ENCODE data around the gene ENO3.

ENO3 gene

DNA sequence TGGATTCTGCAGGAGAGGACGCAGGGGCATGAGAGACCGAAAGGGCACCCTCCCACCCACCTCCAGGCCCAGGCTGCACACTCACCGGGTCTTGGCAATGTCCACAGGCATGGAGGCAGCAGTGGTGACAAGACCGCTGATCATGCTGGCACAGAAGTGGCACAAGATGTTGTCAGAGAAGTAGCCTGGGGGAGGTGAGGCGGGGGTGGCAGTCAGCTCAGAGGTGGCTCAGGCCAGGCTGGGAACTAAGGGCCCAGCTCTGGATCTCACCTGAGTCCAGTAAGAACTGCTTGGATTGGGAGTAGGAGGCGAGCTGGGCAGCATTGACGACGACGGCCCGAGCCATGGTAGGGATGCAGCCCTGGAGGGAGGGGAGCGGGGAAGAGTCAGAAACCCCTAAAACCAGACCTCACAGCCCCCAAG is 12.8 kb upstream of the ENO3 start:
- DNase-seq = no peak

DNA sequence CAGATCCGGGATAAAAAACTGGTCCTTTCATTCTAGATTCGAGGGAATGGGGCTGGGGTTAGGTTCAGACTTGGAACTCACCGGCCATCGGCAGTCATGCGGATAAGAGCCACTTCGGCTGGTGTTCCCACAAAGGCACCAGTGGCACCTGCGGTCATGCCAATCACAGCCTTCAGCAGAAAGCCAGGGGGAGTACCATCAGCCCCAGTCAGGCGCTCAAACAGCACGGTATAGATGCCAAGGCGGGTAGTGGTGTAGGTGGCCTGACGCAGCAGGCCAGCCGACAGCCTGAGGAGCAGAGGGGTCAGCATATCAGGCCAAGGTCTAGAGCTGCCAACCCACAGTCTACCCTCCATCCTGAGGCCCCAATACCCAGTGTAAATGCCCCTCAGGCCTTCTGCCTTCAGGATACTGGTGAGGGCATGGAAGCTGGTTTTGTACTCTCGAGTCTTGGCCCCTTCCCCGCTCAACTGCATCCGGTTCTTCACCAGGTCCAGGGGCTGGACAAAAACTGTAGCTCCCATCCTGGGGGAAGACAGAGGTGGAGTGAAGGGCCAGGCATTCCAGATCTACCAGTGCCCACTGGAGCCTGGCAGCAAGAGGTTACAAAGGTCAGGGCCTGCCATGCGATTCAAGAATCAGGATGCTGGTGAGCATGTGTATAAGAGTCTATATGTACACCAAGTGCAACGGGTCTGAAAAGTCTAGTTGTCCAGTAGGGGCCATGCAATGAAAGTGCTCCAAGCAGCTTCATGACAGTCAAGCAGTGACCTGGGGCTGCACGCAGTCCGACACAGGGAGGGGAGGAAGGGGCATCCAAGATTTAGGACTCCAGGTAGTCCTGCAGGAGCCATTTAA is 12.0 kb upstream of the ENO3 start:
- peak; percentile 17 for DNase-seq

DNA sequence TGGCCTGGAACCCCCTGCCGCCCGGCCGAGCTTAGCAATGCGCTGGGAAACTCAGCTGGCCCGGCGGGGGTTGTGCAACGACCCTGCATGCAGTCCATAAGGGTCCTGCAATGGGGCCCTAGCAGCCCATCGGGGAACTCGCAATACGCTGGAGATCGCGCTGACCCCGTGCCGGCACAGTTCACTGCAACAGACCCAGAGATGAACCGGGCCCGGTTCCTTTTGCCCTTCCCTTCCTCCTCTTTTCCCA is 11.4 kb upstream of the ENO3 start:
- DNase-seq = no peak

DNA sequence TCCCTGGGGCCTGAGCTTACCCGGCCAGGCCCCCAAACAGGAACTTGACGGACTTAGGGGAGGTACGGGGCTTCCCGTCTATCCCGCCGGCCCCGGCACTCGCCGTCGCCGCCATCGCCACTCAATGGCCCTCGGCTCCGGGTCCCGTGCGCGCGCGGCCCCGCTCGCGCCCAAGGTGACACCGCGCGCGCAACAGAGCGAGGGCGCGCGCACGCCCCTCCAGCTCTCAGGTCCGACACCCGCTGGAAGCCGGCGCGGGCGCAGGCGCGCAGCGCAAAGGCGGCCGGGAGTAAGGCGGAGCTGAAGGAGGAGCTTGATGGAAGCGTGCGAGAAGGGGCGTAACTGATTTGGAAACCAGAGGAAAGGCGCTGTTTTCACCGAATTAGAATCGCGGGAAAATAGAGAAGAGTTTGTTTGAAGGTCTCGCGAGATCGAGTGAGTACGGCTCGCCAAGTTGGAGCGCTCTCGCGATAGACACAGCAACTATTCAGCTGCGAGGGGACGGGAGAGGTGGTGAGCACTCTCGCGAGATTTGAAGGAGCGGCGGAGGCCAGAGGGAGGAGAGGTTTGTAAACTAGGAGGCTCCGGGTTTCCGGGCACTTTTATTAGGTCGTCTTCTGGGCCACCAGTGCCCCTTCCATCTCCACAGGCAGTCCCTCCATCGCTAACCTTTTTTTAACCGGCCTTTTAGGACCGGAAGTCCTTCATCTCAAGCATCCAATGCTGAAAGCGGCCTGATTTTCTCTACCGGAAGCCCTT is 10.9 kb upstream of the ENO3 start, which contains the start of the genes RNF167 and SLC25A11:
RNF167 (plus strand) TSS at position 473 of the 759 bp plus-strand sequence. CDS start 642 bp downstream, outside the sequence.
SLC25A11 (minus strand) TSS at position 251 of the 759 bp plus-strand sequence; CDS start at position 115, 136 bp downstream.
- peak; percentile 97 for DNase-seq

DNA sequence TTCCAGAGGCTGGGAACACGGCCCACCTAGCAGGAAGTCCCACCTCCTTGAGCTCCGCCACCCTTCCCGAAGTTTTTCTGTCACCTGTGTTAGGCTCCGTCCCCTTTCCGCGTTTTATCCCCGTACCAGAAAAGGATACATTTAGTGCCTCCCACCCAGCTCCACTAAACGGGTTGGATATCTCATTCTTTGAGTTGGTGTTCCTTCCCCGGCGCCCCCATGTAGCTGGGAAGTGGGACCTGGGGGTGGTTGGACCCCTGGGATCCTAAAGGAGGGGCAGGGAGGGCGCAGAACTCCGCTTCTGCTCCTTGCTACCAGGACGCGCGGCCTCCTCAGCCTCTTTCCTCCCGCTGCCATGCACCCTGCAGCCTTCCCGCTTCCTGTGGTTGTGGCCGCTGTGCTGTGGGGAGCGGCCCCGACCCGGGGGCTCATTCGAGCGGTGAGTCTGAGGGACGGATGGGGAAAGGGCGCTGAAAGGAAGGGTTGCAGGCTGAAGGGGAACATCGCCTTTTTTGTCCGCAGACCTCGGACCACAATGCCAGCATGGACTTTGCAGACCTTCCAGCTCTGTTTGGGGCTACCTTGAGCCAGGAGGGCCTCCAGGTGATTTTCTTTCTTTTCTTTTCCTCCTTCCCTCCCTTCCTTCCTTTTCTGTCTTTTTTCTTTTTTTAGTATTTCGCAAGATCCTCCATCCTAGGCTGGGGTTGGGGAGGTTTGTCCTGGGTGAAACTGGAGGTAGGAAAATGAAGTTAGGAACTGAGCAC is 10.2 kb upstream of the ENO3 start:
- no peak for DNase-seq

DNA sequence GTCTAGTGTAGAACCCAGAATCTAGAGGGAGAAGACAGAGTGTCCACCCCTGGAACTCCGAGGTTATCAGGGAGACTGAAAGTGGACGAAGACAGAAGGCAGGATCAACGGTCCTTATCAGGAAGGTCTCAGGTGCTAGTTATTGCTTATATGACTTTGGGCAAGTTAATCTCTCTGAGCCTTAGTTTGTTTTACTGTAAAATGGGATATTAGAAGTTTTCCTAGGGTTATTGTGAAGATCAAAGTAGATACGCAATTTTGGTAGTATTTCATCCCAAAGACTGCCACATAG is 9.7 kb upstream of the ENO3 start:
- no peak for DNase-seq

DNA sequence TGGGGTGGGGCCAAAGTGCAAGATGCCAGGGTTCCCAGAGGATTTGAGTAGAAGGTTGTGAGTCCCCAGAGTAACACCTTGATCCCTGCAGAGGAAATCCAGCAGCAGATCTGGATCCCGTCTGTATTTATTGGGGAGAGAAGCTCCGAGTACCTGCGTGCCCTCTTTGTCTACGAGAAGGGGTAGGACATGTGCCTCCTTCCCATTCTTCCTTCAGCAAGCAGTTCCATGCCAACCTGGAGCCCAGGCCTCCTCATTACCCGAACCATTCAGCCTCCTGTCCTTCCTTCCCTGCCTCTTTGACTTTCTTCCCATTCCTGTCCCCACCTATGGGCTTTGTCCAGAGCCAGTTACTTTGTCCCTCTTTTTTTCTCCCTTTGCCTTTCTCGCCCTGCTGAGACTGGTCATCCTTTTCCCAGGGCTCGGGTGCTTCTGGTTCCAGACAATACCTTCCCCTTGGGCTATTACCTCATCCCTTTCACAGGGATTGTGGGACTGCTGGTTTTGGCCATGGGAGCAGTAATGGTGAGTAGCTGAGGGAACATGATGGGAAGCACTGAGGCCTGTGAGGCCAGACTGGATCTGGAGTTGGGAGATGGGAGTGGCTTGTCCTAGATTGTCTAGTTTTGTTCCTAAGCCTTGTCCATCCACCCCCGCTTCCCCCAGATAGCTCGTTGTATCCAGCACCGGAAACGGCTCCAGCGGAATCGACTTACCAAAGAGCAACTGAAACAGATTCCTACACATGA is 8.0 kb upstream of the ENO3 start:
- no peak for DNase-seq

DNA sequence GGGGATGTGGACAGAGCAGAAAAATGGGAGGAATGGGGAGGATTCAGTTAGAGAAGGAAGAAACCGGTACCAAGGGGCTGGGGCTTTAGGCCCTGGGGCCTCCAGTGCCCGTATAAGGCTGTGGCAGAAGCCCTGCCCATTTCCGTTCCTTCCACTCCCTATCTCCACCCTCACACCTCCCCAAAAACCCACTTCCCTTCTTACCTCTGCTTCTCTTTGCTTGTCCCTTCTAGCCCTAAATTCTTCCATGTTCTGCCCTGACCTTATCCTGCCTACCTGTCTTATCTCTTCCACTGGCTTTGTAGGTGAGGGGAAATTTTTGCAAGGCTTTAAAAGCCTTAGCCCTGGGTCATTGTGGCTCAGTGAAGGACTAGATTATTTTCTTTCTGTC is 6.8 kb upstream of the ENO3 start:
- no peak for DNase-seq

DNA sequence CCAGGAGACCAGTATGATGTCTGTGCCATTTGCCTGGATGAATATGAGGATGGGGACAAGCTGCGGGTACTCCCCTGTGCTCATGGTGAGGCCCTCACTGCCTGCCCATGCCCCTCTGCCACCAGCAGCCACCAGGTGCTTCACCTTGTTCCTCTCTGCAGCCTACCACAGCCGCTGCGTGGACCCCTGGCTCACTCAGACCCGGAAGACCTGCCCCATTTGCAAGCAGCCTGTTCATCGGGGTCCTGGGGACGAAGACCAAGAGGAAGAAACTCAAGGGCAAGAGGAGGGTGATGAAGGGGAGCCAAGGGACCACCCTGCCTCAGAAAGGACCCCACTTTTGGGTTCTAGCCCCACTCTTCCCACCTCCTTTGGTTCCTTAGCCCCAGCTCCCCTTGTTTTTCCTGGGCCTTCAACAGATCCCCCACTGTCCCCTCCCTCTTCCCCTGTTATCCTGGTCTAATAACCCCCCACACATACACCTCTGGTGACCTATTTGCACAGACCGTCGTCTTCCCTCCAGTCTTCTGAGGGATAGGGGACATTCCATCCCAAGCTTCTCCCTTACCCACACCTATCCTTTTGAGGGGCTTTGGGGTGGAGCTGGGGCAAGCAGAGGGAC is 6.3 kb upstream of the ENO3 start:
- no peak for DNase-seq

DNA sequence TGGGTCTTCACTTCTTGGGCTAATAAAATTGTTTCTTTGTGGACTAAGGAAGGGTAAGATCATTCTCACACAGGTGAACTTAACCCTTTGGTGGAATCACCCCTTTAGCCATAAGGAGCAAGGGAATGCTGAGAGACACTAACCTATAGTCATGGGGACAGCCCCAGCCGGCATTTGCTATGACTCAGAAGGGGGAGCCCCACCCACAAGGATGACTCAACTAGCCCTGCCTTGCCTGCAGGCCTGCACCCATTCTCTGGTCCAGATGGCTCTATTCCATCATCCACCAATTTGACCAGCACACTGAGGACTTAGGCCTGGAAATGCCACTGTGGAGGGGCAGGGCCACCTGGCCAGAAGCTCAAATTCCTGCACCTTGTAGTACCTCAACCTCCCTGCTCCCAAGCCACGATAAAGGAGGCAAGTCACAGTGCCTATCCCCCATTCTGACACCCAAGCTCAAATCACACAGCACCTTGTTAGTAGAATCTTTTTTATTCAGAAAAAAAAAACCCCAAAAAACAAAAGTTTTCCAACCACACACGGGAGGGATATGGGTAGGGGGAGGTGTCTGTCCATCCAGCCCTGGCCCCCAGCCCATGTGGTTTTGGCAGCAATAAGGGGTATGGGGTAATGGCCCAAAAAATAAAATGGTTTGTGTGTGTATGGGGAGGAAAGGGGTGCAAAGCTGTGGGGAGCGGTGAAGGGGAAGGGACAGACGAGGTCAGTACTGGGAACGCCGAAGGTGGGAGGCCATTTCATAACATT is 5.6 kb upstream of the ENO3 start:
- DNase-seq = peak; percentile 47

DNA sequence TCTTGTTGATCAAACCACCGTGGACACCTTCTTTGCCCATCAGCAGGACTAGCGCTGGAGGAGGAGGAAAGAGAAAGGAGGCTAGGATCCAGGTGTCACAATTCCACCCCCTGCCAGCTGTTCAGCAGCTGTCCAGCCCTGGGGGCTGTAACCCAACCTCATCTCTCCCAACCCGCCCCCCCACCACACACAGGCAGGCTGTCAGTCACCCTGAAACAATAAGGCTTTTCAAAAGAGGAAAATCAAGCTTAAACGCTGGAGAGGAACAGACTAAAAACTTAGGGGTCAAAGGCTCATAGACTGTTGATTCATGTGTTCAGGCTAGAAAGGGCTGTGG is 5.0 kb upstream of the ENO3 start:
- peak; percentile 27 for DNase-seq

DNA sequence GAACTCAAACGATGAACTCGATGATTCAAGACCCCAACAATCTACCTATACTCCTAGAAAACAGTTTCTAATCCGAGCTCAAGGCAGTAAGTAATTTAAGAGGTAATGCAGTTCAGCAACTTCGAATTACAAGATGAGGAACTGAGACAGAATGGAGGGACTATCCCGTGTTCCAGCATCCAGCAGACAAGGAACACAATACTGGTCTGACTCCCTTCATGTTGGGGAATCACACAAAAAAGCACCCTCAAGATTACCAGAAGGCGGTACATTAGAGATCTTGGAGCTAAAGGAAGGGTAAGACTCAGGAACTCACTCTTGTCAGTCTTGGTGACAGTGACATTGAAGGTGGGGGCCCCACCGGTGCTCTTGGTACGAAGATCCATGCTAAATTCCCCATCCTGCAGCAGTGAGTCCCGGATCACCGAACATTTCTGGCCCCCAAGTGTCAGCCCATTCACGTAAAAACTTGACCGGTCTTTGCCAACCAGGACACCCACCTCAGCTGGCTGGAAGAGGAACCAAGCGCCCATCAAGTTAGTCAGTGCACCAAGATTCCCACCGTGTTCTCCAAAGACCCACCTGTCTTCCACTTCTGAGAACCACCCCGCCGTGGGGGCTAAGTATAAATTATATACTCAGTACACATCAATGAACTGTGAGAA is 4.5 kb upstream of the ENO3 start:
- DNase-seq = no peak

DNA sequence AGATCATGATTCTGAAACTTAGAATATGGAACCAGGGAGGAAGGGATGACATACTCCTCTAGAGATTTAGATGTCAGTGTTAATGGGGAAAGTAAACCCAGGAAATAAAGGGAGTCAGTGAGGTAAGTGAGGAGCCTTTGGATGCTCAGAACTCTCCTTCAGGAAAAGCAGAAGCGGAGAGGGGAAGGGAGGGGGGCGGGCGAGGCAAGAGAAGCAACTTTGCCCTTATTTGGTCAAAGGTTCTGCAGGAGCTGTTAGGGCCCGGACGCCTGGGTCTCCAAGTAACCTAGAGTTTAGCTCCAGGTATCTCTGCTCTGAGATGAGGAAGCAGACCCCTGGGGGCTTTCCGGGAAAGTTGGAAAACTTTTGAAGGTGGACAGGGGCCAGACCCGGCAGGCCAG is 3.9 kb upstream of the ENO3 start:
- no peak for DNase-seq

DNA sequence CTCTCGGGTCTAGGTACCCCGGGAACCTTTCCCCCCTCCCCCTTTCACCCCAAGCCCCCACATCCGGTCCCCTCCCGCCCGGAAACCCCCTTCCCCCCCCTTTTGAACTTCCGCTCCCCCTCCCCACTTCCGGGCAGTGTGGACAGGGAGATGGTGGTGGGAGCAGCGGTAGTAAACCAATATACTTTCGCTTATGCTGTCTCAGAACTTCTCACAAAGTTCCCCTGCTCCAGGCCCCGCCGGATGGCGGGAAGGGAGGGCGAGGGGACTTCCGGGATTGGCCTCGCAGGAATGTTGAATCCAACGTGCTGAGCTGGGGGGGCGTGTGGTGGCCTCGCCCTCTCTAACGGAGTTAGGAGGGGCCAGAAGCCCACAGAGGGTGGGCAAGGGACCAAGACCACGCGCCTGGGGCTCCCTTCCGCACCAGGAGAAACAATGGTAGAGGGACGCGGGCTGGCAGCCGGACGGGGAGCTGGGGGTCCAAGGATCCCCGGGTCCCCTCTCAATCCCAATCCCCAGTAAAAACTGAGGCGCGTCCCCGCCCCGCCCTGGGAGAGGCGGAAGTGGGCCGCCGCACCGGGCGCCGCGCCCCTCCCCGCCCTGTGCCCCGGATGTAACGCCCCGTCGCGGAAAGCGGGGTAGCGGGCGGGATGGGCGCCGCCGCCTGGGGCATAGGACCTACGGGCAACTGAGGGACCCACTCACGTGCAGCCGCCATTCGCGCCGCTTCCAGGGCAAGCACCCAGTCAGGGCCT is 3.3 kb upstream of the ENO3 start:
- DNase-seq = peak; percentile 61

DNA sequence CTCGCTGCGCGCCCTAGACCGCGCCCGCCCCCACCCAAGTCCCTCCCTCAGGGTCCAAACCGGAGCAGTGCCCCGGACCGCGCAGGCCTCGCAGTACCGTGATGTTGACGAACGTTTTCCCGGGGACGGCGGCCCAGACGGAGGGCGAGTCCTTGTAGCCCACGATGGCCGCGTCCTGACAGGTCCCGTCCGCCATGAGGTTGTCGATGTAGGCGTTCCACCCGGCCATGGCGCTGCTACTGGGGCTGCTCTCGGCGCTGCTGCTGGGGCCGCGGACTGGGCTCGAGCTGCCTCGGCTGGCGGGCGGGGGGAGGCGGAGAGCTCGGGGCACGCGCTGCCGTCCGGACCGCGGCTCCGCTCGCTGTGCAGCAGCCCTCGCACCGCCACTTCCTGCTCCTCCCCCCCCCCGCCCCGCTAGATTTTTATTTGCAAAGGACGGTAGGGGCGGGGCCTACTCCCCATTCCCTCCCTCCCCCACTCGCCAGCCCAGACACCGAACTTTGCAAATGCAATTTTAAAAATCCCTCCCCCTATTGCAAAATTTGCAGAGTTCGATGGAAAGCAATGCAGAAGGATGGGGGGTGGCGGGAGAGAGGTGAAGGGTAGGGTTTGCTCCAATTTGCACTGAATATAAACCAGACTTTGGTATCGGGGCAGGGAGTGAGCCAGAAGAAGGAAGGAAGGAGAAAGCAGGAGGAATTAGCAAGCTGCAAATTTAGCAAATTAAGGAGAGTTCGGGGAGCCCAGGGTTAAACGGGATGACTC is 2.6 kb upstream of the ENO3 start, which contains the start of gene PFN1:
PFN1 (minus strand) TSS at position 365 of the 765 bp plus-strand sequence; CDS start at position 229, 136 bp downstream.
- DNase-seq = peak; percentile 86

DNA sequence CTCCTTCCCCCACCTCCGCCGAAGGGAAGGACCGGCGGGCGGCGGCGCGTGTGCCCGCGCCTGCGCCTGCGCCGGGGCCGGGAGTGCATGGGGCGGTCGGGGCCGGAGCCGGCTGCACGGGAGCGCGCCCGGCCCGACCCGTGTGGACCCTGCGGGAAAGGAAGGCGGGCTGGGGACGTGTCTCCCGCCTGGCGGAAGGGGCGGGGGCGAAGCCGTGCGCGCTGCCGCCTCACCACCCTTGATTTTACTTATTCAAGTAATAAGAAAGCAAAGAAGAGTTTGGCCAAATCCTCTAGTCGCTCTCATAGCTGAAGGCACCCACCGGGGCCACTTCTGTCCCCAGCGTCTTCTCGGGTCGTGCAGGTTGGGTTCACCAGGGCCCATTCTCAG is 2.0 kb upstream of the ENO3 start:
- peak; percentile 91 for DNase-seq

DNA sequence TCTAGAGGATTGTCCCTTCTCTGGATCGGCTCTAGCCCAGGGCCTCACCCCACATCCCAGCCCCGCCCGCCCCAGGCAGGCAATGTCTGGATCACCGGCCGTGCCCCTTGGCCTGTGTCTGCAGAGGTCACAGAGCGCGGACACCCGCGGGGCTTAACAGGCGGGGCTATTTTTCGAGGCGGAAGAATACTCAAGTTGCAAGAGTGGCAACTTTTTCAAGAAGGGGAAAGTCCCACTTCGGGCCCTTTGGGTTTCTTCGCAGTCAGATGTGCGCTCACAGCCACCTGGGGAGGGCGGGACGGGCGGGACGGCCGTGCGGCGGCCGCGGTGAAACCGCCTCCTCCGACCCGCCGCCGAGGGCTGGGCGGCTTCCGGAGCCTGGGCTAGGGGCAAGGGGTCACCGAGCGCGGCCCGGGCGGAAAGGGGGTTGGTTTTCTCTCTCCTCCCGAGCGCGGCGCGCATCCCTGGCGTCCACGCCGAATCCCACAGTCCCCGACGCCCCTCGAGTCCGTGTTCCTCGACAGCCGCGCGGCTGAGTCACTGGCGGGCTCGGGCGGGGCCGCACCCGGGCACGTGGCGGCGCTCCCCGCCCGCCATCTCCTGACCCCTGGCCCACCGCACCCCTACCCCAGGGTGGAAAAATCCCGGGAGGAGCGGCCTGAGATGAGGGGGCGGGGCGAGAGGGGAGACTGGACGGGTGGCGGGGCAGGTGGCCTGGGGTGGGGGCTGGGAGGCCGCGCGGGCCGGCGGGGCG is 1.4 kb upstream of the ENO3 start:
- DNase-seq = peak; percentile 81

DNA sequence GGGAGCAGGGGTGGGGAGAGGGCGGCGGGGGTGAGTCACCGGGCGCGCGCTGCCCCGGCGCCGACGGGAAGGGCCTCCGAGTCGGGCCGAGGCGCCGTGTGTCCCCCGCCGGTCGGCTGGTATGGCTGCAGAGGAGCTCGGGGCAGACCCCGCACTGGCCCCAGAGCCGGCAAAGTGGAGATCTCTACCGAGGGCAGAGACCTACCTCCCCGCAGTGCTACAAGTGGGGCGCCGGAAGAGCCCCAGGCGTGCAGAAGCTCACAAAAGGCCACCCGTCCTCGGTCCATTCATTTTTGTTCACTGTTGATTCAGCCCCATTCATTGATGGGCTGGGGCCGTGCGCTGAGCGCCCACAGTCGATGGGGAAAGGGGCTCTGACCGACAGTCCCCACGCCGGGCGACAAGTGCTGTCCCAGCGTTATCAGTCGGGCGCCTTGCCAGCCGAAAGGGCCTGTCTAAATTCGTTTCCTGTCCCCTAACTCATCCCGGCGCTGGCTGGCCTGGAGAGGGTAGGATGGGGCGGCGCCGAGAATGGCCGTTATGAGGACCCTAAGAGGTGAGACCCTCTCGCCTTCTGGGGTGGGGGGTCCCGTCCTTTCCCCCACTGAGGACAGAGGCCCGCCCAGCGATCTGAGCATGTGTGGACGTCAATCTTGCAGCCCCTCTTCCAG is 709 bp upstream of the ENO3 start:
- DNase-seq = no peak

Measured in NCI-H69 (cell line).